Right atrium auricular region (tissue), 2 donors: ENCODE measurements around the gene SCO1. TPM values are rescaled to one million over a fixed set of nuclear protein-coding genes. Genes with fewer than 3 reads are reported as not detected.

Experiments
- DNase-seq: peaks from one replicate; pipeline ENCODE4 v3.0.0-alpha.2; 2019; ENCODE audit warnings: low spot score
- H3K27ac ChIP-seq, 2 donors: fragments of 200-600 bp; sonication (generic); 1 replicate in 1 of 2; 2 replicates in 1 of 2; pipeline ENCODE4 v1.5.1; 2016 to 2019
- H3K27me3 ChIP-seq, 2 donors: fragments of 200-600 bp; sonication (generic); one replicate each; pipeline versions ENCODE4 v1.5.1 to v1.6.0; 2017 to 2019
- H3K36me3 ChIP-seq: fragments of 200-600 bp; sonication (generic); one replicate; pipeline ENCODE4 v1.5.1; 2016
- H3K4me1 ChIP-seq, 2 donors: fragments of 200-600 bp; sonication (generic); one replicate each; pipeline versions ENCODE4 v1.5.1 to v1.6.0; 2017 to 2019
- H3K4me3 ChIP-seq, 2 donors: fragments of 200-600 bp; sonication (generic); 1 replicate in 1 of 2; 2 replicates in 1 of 2; pipeline ENCODE4 v1.5.1; 2017 to 2019; ENCODE audit warnings: mild to moderate bottlenecking in 1 of 2, moderate library complexity in 1 of 2
- H3K9me3 ChIP-seq, 2 donors: fragments of 200-600 bp; sonication (generic); one replicate each; pipeline ENCODE4 v1.5.1; 2019
- CTCF ChIP-seq, 2 donors: fragments of 200-600 bp; sonication (generic); IDR thresholded peaks; one replicate each; pipeline ENCODE4 v1.5.1; 2019; ENCODE audit warnings: antibody characterized with exemption in 2 of 2
- total RNA-seq, 2 donors: library from RNA; depleted of rRNA; stranded (reverse); fragments of >200 nt; gene quantifications; one replicate each; pipeline ENCODE4 v1.1.0, GENCODE V29; 2016

The SCO1 gene
- total RNA-seq = 10 to 100 TPM; 14.6 to 21.6 TPM

DNA sequence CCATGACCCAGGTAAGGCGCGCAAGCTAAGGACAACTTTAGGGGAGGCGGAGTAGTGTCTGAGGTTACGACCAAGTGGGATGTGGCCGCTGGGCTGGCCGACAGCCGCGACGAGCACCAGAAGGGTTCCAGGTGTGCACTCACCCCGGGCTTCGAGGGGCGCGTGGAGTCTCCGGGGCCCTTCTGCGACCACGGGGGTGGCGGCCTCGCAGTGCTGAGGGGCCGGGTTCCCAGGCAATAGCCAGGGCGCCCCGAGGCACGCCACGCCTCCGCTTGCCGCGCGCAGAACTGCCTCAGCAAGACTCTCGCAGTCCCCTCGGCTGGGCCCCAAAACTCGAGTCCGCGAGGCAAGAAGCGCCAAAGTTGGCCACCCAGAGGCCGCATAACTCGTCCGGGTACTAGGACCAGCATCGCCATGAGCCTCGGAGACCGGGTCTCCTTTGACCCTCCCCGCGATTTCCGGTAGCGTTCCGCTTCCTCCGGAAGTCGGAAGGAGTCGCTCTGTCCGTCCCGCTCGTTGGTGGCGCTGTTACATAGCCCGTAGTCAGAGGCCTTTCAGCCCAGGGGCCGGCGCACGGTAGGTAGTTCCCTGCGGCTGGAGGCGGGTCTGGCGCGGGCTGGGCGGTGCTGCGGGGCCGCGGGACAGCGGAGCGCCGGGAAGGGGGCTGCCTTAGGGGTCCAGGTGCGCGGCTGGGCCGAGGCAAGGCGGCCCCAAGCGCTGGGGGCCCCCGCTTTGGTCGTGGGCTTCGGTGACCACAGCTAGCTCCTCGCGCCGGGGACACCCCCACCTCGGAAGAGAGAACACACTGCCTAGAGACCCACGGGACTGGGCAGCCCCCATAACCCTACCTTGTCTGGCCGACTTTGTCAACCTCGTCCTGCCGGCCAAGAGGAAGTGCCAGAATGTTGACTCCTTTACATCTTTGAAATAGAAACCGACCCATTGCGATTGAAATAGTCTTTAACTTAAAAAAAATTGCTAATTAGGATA lies at the start of gene SCO1, which contains the start of gene ADPRM:
TSS of gene SCO1 (minus strand) at position 442 of the 990 bp plus-strand sequence. CDS start at position 416, 26 bp downstream.
TSS of gene ADPRM (plus strand) at position 503 of the 990 bp plus-strand sequence. CDS start 7,333 bp downstream, outside the sequence.
- Histone ChIP-seq H3K27me3 (no peaks in the 10 kb centered on the region), H3K27ac (peak within 1 kb of the TSS; percentile 86 to 93), H3K9me3 (no peaks in the 10 kb centered on the region), H3K36me3 (peaks cover 25% of the 10 kb centered on the region), H3K4me1 (peaks cover 0 to 23% of the 10 kb centered on the region in 2 donors), H3K4me3 (peak within 1 kb of the TSS; percentile 93 to 99)
- DNase-seq = peak; percentile 93
- peak; percentile 18 to 62 for TF ChIP-seq CTCF (IDR thresholded peaks at IDR 0.05)

GRCh38 chr17:10745231-10745630 lies 47.9 kb upstream of the SCO1 start:
- no peak overlapping the region for H3K27ac ChIP-seq
- H3K9me3 ChIP-seq = no peaks in the 10 kb centered on the region
- TF ChIP-seq CTCF (IDR thresholded peaks at IDR 0.05) = no peak
- no peaks in the 10 kb centered on the region for H3K4me1 ChIP-seq
- H3K27me3 ChIP-seq = no peaks in the 10 kb centered on the region
- H3K4me3 ChIP-seq = no peak overlapping the region
- H3K36me3 ChIP-seq = no peaks in the 10 kb centered on the region
- no peak for DNase-seq

DNA sequence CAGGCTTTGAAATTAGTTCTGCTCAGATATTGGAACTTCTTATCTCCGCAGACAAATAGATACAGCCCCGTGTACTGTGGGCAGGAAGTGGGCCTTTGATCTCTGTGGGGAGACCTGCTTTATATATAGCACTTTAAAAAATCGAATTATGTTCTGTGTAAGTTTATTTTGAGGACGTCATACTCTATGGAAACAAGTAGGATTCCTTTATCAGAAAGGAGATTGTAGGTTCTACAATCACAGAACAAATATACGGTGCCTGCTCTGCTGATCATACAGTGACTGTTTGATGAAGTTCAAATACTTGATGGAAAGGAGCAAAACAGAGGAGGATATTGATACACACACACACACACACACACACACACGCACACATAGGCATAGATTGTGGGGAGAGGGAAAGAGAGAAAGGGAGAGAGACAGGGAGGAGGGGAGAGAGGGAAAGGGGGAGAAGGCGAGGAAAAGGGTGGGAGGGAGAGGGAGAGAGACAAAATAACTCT lies 47.2 kb upstream of the SCO1 start:
- no peak for DNase-seq
- no peak overlapping the region for H3K27ac ChIP-seq
- TF ChIP-seq CTCF (IDR thresholded peaks at IDR 0.05) = no peak
- H3K9me3 ChIP-seq = no peaks in the 10 kb centered on the region
- H3K27me3 ChIP-seq = no peaks in the 10 kb centered on the region
- no peaks in the 10 kb centered on the region for H3K36me3 ChIP-seq
- no peaks in the 10 kb centered on the region for H3K4me1 ChIP-seq
- no peak overlapping the region for H3K4me3 ChIP-seq

DNA sequence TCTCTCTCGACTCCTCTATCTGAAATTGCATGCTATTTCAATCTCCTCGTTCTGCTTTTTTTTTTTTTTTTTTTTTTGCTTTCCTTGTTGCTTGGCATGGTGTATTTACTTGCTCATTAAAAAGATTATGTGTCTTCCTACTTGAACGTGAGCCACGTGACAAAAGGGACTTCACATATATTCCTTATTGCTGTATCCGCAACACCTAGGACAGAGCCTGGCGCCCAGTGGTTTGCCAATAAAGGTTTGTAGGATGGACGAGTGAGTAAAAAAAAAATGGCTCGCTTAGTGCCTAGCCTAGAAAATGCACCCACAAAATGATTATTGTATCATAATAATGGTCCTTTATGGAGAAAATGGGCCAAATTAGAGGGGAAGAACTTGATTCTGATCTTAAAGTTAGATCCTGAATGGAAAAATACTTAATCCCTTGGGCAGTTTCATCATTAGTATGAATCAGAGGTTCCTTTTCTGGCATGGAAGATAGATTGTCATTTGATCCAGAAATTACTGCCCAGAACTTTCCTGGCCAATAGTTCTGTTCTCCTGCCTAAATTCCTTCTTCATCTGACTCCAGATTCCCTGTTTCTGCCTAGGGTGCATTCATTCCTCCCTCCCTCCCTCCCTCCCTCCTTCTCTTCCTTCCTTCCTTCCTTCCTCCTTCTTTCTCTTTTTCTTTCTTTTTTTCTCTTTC lies 46.1 kb upstream of the SCO1 start:
- no peak for DNase-seq
- Histone ChIP-seq H3K27me3 (no peaks in the 10 kb centered on the region), H3K36me3 (no peaks in the 10 kb centered on the region), H3K4me3 (no peak overlapping the region), H3K4me1 (no peaks in the 10 kb centered on the region), H3K9me3 (no peaks in the 10 kb centered on the region), H3K27ac (peak overlapping the region in 1 of 2 donors; percentile 57)
- no peak for TF ChIP-seq CTCF (IDR thresholded peaks at IDR 0.05)

DNA sequence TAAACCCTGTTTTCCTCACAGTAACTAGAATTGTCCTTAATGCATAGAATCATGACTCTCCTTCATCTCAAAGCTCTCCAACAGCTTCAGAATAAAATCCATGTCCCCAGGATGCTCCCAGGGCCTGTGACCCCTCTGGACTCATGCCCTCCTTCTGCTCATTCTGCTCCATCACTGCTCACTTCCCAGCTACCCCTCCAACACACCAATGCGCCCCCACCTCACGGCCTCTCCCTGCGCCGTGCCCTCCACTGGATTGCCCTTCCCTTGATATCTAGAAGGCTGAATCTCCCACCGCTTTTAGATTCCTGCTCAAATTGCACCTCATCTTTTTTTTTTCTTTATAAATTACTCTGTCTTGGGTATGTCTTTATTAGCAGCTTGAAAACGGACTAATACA lies 45.1 kb upstream of the SCO1 start:
- no peak for TF ChIP-seq CTCF (IDR thresholded peaks at IDR 0.05)
- Histone ChIP-seq H3K4me3 (no peak overlapping the region), H3K36me3 (no peaks in the 10 kb centered on the region), H3K27ac (no peak overlapping the region), H3K4me1 (peaks cover 0 to under 1% of the 10 kb centered on the region in 2 donors), H3K9me3 (no peaks in the 10 kb centered on the region), H3K27me3 (no peaks in the 10 kb centered on the region)
- DNase-seq = no peak
